Epithelial cell of umbilical artery (primary cell): ENCODE results near the gene HLA-DMA. TPM values are rescaled to one million over a fixed set of nuclear protein-coding genes. Genes with fewer than 3 reads are reported as not detected.

Source experiments
- total RNA-seq: library from RNA; depleted of rRNA; stranded (reverse); fragments of >200 nt; gene quantifications from 2 replicates; pipeline ENCODE4 v1.2.3, GENCODE V29; 2014

Gene HLA-DMA
- 0.32 and 2.1 TPM in 2 replicates for total RNA-seq

GRCh38 chr6:32952817-32953739, at the start of gene HLA-DMA:
TSS of gene HLA-DMA (minus strand) at chr6:32953097. CDS start at chr6:32953036, 61 bp downstream.

DNA sequence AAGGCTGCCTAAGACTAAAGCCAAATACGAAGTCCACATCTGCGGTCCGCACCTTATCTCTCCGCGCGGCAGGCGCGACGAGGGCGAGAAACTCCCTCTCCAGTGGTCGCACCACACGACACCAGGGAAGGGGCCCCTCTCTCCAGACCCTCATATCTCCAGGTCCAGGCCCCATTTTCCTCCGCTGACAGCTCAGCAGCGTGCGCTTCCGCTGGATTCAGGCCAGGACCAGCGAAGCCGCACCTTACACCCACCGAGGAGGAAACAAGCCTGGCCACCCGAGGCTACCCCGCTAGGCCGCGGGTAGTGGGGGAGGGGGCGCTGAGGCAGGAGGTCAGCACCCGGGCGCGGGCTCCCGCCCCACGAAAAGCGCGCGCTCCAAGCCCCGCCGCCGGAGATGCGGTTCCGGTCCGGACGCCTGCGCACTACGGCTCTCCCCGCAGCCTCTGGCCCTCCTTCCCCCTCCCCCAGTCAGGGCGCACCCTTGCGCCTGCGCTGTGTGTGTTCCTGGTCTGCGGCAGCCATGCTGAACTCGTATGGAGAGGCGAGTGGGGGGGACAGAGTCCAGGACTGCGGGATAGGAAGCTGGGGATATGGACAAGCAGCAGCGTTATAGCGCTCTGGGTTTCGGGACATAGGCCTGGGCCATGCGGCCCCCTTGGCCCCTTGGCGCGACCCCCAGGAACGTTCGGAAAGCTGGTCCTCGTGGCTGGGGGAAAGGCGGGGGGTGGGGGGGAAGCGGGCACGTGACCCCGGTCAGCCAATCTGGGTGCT, 15.4 kb upstream of the HLA-DMA start, which contains the start of gene BRD2:
TSS of gene BRD2 (plus strand) at position 502 of the 774 bp plus-strand sequence. CDS start 4,305 bp downstream, outside the sequence.

DNA sequence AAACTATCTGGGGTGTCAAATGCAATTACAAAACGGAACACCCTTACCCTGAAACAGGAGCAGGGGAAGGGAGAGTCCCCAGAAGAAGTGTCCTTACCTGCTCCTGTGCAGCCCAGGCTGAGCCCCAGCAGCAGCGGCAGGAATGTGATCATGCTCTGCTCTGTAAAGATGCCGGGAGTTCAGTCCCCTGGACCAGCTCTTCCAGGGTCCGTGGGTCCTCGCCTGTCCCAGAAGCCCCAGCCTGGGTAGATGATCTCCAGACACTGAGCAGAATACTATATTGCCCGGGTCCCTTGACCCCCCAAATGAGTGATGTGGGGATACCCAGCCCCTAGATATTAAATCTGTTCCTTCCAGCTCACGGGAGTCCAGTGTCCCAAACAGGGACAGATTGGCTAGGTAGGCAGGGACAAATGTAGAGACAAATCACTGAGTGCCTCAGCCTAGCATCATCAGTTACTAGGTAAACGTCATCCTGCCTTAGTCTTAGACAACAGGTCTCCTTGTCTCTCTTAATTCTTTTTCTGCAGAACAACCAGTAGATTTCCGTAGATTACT, 12.2 kb downstream of the HLA-DMA start, which contains the start of gene HLA-DMB:
TSS of gene HLA-DMB (minus strand) at position 373 of the 558 bp plus-strand sequence. CDS start at position 152, 221 bp downstream.

Other genes with a start within 250 kb of the HLA-DMA start
- gene HLA-DQA2, start 211.7 kb downstream of the HLA-DMA start, total RNA-seq = not detected in 2 replicates
- not detected in 2 replicates for gene HLA-DQB2, start 189.6 kb downstream of the HLA-DMA start, total RNA-seq
- gene HLA-DOB, start 136.1 kb downstream of the HLA-DMA start, total RNA-seq = not detected in 2 replicates
- 5.8 and 25.1 TPM in 2 replicates for gene TAP2, start 114.4 kb downstream of the HLA-DMA start, total RNA-seq
- gene PSMB8, start 109.0 kb downstream of the HLA-DMA start, total RNA-seq = 34.1 and 117 TPM in 2 replicates
- gene TAP1, start 99.4 kb downstream of the HLA-DMA start, total RNA-seq = 26.0 and 112 TPM in 2 replicates
- gene PSMB9, start 98.9 kb downstream of the HLA-DMA start, total RNA-seq = 8.8 and 89.1 TPM in 2 replicates
- gene HLA-DMB, start 12.1 kb downstream of the HLA-DMA start, total RNA-seq = 0.97 and 2.3 TPM in 2 replicates
- 41.9 and 69.0 TPM in 2 replicates for gene BRD2, start 15.5 kb upstream of the HLA-DMA start, total RNA-seq
- gene HLA-DOA, start 56.5 kb upstream of the HLA-DMA start, total RNA-seq = under 0.01 TPM in 1 of 2 replicates, not detected in the other
- 0.65 and 3.6 TPM in 2 replicates for gene HLA-DPA1, start 120.6 kb upstream of the HLA-DMA start, total RNA-seq
- 20.1 and 23.1 TPM in 2 replicates for gene HLA-DPB1, start 122.9 kb upstream of the HLA-DMA start, total RNA-seq
- gene COL11A2, start 239.4 kb upstream of the HLA-DMA start, total RNA-seq = under 0.01 and 0.15 TPM in 2 replicates
- gene RXRB, start 247.6 kb upstream of the HLA-DMA start, total RNA-seq = 17.9 and 18.5 TPM in 2 replicates
- 94.4 and 109 TPM in 2 replicates for gene SLC39A7, start 247.8 kb upstream of the HLA-DMA start, total RNA-seq